ENCODE measurements around the gene CELF4.

DNA sequence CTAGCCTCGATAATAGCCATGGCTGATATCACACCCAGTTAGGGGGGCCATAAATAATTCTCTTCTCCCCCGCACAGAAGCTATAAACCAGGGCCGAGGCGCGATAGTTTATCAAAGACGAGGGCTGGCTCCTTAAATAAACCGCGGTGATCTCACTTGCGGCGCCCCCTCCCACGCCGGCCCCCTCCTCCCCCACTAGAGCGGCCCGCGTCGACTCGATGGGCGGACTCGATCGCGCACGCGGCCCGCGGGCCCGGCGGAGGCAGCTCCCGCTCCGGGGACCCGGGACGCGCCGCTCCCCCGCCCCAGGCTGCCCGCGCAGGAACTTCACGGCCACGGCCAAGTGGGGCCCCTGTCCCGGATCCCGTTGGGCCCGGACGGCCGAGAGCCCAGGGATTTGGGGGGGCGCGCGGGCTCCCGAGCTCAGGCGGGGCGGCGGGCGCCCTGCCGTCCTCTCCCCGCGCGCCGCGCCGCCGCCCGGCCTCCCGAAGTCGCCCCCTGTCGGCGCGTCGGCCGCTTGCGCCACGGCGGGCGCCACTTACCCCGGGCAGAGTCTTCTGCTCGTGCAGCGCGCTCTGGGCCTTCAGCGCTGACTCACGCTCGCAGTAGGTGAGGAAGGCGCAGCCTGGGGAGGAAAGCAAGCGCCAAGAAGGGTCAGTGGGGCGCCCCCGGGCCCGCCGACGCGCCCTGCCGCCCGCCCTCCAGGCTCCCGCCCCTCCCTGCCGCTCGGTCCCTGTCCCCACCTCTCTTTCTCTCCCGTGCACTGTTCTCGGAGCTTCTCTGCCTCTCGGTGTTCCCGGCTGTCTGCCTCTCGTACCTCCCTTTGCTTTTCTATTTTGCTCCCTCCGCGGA lies 80.4 kb downstream of the CELF4 start:
- TF ChIP-seq EZH2phosphoT487 (IDR thresholded peaks at IDR 0.05; ENCODE audit: insufficient read depth, low read depth) (no peak), EZH2 (IDR thresholded peaks at IDR 0.05; ENCODE audit: insufficient read depth, poor library complexity, severe bottlenecking) (no peak)

Data from GM23248 (cell line).